NCI-H1436 treated with DMSO at 0.1 percent for 48 hours (cell line): ENCODE data around the gene ANP32E.
"Not testable (repeated sequence)": the region's sequence is repeated elsewhere in the genome, so short reads cannot be mapped to it uniquely, and the experiment has no call there.

Experiments
- DNase-seq: peaks from one replicate; lab custom pipeline; 2025; lab: John Stamatoyannopoulos, UW

Gene ANP32E

DNA sequence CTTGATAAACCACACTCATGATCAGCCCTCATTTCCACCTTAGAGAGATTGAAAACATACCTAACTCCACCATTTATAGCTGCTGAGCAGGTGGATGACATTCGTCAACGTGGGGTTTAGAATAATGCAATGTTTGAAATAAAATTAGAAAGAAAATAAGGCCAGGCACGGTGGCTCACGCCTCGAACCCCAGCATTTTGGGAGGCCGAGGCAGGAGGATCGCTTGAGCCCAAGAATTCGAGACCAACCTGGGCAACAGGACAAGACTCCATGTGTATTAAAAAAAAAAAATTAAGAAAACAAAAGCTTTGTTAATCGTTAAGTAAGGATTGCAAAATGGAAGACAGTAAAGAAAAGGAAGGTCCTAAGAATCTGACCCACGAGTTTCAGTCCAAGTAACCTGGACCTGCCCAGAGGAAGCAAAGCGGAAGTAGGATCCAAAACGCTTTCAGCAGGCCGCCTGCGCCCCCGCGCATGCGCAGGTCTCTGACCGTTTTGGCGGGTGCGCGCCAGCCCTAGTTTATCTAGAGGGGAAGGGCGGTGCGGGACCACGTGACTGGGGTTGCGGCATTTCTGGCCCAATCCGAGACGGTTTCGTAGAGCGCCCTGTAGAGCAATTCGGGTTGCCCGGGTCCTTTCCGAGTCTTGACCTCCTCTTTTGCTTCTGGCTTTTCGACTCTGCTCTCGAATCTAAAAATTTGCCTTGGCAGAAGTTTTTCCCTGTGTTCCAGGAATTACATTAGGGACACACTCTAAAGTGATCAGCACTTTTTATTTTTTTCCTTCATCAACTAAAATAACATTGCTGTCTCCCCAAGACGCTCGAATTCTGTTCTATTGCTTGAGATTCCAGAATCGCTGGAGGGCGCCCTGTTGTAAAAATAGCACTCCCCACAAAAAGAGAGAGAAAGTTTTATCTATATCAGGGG is 22.5 kb downstream of the ANP32E start:
- DNase-seq: peak; percentile 62

- no peak for DNase-seq
Measured at GRCh38 chr1:150212070-150212469, 23.8 kb downstream of the ANP32E start.

DNA sequence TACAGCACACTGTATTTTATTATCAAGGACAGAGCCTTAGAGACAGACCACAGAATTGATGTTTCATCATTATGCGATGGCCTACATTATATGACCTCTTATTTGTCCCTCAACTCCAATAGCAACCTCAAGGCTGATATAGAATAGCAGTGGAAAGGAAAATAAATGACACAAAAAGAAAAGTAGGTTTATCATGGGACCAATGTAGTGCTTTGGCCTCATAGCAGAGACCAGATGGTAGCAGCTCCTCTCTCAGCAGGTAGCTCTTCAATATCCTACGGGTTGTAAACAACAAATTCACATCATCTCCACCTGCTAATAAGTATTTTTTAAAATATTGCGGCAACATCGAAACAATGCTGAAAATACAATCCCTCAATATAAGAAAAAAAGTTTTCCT is 25.2 kb downstream of the ANP32E start:
- no peak for DNase-seq

GRCh38 chr1:150210091-150210490 is 25.8 kb downstream of the ANP32E start:
- DNase-seq: no peak

DNA sequence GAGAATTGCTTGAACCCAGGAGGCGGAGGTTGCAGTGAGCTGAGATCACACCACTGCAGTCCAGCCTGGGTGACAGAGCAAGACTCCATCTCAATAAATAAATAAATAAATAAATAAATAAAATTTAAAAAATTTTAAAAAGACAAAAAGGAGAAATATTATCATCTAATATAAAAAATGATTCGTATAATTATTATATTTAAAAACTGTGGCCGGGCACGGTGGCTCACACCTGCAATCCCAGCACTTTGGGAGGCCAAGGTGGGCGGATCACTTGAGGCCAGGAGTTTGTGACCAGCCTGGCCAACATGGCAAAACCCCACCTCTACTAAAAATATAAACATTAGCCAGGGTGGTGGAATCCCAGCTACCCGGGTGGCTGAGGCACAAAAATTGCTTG is 27.5 kb downstream of the ANP32E start:
- DNase-seq: not testable (repeated sequence)

DNA sequence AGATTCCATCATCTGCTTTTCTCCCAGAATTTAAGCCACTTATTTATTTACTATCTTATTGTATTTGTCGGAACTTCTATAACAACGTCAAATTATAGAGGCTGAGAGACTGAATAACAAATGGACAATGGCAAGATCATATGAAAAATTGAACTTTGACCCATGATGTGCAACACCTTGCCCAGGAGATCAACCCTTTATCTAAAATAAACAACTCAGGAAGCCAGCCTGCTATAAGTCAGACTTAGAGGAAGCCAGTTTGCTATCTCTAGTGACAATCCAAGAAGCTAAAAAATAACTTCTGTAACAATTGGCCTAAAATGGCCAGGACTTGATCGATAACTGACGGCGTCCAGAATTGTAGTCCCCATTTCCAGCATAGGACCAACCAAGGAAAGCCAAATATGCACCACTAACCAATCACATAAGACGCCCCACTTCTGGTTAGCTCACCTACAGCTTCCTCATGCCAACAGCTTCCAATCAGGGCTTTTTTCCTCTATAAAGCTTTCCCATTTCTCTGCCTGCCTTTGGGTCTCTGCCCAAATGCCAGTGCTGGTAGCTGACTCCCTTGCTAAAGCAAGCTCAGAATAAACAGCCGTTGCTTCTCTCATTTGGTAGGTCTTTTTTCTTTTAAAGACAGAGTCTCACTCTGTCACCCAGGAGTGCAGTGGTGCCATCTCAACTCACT is 28.5 kb downstream of the ANP32E start:
- DNase-seq: no peak

- no peak for DNase-seq
Measured at GRCh38 chr1:150196417-150196816, 39.5 kb downstream of the ANP32E start.

- DNase-seq: no peak
Measured at GRCh38 chr1:150194381-150195031, 41.4 kb downstream of the ANP32E start.

DNA sequence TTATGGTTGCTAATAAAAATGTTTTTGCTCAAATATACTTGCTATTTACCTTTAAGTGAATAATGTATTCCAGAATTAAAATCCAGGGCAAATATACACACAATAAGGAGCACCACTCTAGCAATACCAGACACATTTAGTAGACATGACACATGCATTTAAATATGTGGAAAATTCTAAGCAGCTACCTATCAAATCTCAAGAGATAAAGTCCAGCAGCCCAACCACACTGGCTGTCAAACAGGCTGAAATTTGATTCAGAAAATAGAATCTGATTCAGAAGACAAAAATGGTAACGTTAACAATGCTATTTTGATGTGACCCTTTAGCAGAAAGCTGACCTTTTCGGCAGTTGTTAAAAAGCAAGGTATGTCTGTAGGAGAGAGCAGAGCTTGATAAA is 43.9 kb downstream of the ANP32E start:
- no peak for DNase-seq

GRCh38 chr1:150187560-150187931 is 48.4 kb downstream of the ANP32E start:
- DNase-seq: no peak

- no peak for DNase-seq
Measured at GRCh38 chr1:150186789-150187559, 48.9 kb downstream of the ANP32E start.

GRCh38 chr1:150186438-150186788 is 49.5 kb downstream of the ANP32E start:
- DNase-seq: not testable (repeated sequence)

- no peak for DNase-seq
Measured at GRCh38 chr1:150185481-150185880, 50.4 kb downstream of the ANP32E start.

GRCh38 chr1:150183061-150183460 is 52.9 kb downstream of the ANP32E start:
- DNase-seq: no peak

GRCh38 chr1:150182247-150182646 is 53.7 kb downstream of the ANP32E start:
- DNase-seq: no peak

GRCh38 chr1:150180474-150180873 is 55.4 kb downstream of the ANP32E start:
- no peak for DNase-seq

DNA sequence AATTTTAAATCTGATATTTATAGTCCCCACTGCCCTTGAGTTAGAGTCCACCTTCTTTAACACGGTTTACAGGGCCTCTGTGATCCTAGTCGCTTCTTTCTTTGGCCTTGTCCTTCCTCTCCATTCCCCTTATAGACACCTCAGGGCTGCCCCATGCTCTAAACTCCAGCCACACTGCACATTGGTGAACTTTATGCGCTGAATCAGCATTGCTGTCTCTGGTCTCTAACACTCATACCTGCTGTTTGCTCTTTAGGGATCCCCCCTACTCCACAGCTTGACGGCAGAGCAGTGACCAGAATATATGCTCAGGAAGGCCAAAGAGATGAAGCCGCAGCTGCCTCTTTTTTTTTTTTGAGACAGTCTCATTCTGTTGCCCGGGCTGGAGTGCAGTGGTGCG is 56.0 kb downstream of the ANP32E start:
- DNase-seq: no peak

DNA sequence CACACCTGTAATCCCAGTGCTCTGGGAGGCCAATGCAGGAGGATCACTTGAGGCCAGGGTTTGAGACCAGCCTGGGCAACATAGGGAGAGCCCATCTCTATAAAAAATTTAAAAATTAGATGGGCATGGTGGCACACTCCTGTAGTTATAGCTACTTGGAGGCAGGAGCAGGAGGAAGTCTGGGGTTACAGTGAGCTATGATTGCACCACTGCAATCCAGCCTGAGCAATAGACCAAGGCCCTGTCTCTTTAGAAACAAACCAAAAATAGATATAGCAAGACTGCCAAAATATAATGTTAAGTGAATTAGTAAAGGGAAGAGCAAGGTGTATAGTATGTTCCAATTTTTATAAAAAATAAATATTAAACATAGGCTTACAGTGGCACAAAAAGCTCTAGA is 57.4 kb downstream of the ANP32E start:
- DNase-seq: no peak

GRCh38 chr1:150176593-150176992 is 59.3 kb downstream of the ANP32E start:
- no peak for DNase-seq

DNA sequence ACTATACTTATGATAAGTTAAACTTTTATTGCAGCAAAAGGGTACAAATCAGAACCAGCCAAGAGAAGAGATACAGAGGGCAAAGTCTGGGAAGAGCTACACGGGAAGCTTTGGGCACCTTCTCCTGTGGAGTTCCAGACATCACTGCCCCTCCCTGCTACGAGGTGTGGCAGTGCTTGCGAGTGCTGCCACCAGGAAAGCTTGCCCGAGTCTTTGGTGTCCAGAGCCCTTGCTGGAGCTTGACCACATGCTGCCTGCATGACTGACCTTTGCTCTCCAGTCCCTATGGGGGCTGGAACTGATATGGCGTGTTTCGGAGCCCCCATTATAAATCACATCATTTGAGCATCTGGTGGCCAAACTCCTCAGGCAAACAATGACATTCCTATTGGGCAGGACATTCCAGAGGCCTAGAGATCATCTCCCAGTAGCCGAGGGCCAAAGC is 62.7 kb downstream of the ANP32E start:
- DNase-seq: no peak

GRCh38 chr1:150171801-150172200 is 64.1 kb downstream of the ANP32E start:
- DNase-seq: no peak

DNA sequence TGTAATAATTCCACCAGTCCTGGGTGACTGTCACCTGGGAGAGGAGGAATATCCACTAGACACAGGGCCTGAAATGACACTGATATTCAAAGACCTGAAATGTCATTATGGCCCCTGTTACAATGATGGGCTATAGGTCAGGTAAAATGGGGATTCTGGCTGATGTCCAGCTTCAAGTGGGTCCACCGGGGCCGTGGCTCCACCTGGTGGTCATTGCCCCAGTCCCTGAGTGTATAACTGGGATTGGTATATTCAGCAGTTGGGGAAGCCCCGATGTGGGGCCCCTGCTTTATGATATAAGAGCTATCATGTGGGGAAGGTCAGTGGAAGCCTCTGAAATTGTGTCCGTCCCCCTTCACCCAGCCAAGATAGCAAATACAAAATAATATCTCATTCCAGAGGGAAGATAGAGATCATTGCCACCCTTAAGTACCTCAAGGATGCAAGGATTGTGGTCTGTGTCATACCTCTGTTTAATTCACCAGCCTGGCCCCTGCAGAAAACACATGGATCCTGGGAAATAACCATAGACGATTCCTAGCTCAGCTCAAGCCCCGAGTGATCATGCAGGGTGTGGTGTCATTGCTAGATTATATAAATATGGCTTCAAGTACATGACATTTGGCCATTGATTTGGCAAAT is 66.8 kb downstream of the ANP32E start:
- no peak for DNase-seq
